Measurements from ENCODE around the gene POU3F3.

The POU3F3 gene

GRCh38 chr2:104859766-104860450 lies 6.0 kb downstream of the POU3F3 start:
- no peak for FAIRE-seq
- DNase-seq (ENCODE audit: insufficient read length, low spot score) = no peak

GRCh38 chr2:104860451-104860790 lies 6.5 kb downstream of the POU3F3 start:
- DNase-seq (ENCODE audit: insufficient read length, low spot score) (no peak), FAIRE-seq (no peak)

DNA sequence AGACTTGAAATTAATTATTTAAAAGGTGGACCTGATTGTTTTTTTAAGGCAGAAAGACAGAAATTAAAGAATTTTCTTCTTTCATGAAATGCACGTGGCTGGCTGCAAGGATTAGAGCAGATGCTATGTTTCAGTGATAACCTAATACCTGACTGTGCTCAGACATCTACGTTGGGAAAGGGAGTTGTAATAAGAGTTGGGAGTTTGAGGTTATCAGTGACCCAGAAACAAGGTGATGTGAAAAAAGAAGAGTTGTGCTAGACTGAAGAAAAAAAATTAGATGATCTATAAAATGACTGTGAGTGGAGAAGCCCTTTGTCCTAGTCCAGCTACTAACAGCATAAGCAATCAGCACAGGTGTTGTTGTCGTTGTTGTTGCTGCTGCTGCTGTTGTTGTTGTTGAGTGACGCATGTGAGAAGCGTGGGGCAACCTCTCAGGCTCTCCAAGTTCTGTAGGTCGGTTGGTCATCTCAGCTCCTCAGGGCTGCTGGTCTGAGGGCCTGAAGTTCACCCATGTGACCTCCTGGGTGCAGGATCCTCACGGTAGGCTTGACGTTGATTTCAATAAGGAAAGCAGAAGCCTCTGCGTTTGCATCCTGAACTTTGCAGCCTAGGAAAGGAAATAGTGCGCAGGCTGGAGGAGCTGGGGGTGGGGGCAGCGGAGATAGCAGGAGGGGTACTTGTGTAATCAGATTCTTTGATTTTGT lies 7.6 kb downstream of the POU3F3 start:
- FAIRE-seq = no peak
- DNase-seq (ENCODE audit: insufficient read length, low spot score) = no peak

GRCh38 chr2:104862058-104862941 lies 8.4 kb downstream of the POU3F3 start:
- DNase-seq (ENCODE audit: insufficient read length, low spot score) (no peak), FAIRE-seq (no peak)

DNA sequence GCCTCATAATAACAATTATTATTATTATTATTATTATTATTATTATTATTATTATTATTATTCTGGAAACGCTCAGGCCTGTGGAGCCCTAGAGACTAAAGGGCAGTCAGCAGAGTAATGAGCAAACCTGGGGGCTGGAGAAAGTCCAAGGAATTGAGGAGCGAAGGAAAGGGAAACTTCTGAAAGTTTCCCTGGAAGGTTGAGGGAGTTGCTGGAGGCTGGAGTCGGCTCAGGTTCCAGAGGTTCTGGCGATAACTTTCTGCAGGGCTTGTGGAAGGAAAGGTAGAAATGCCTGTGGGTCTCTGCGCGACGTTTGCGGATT lies 9.2 kb downstream of the POU3F3 start:
- DNase-seq (ENCODE audit: insufficient read length, low spot score) (no peak), FAIRE-seq (no peak)

DNA sequence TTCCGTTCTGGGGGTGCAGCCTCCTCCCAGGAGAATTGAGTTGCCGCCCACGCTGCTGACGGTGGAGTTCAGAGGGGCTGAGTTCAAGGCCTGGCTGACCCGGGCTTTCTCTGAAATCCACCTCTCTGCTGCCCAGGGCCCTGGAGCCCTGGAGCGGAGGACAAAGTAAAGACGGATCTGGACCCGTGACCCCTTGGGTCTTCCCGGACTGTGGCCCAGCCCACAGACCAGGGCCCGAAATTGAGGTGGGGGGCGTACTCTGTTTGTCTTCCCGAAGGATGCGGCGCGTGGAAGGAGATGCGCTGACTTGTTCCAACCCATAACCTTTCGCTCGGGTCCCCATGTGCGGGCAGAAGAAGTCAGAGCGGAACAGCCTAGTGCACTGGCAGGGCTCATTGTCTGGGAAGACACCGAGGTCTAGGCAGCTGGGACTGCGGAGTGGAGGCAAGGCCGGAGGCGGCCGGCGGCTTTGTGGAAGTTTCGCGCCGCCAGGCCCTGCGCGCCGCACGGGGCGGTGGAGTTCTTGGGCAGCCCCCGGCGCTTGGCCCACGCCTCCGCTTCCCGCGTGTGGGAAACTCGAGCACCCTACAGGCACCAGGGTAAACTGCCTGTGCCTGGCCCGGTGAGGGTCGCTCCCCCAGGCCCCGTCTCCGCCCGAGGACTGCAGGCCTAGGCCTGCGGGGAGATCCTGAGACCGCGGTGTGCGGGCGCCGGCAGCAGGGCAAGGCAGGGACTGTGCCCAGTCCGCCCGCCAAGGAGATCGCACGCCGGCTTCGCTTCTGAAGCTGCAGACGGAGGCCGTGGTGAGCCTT lies 9.8 kb downstream of the POU3F3 start:
- DNase-seq (ENCODE audit: insufficient read length, low spot score) (no peak), FAIRE-seq (no peak)

DNA sequence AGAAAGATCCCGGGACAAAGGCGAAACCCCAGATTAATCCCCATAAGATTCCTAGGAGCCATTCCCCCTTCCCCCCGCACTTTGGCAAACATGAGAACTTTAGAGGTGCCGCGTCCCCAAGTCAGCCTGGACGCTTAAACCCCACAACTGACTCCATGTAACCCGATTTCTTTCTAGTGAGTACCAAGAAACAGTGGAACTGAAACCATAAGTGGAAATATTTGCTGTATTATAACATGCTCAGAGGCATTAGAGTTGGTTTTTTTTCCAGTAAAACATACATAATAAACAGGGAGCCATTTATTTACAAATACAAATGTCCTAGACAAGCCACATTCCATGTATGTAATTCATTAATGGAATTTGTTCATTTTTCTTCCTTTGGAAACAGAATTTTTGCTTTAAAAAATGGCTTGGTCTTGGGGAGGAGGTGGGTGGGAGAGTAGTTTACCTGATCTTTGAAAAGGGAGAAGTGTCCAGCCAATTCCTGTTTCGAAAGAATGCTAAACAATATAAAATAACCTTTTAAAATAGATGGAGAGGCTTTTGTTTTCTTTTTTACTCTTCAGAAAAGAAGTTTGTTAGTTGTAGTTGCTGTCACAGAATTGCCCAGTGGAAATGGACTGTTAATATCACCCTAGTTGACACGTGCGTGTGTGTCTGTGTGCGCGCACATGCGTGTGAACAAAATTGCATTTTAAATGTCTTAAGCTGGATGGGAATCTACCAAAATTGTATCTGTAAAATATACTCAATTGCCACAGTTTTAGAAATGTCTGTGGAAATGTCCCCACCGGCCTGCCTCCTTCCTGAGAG lies 10.6 kb downstream of the POU3F3 start:
- DNase-seq (ENCODE audit: insufficient read length, low spot score) (no peak), FAIRE-seq (no peak)

DNA sequence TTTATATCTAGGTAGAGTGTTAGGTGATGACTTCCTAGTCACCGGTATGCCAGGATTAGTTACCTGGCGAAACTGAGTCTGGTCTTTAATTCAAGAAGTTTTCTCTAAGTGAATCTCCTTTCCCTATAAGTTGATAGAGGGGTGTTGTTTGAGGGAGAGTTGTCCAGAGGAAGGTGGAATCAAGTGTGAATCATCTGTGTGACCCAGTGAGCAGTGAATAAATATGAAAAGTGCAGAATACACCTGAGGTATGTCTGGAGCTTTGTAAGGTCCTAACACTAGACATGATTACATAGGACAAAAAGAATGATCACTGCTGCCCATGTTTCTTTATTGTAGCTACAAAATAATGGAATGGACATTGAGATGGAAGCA lies 11.2 kb downstream of the POU3F3 start:
- FAIRE-seq = no peak
- DNase-seq (ENCODE audit: insufficient read length, low spot score) = no peak

DNA sequence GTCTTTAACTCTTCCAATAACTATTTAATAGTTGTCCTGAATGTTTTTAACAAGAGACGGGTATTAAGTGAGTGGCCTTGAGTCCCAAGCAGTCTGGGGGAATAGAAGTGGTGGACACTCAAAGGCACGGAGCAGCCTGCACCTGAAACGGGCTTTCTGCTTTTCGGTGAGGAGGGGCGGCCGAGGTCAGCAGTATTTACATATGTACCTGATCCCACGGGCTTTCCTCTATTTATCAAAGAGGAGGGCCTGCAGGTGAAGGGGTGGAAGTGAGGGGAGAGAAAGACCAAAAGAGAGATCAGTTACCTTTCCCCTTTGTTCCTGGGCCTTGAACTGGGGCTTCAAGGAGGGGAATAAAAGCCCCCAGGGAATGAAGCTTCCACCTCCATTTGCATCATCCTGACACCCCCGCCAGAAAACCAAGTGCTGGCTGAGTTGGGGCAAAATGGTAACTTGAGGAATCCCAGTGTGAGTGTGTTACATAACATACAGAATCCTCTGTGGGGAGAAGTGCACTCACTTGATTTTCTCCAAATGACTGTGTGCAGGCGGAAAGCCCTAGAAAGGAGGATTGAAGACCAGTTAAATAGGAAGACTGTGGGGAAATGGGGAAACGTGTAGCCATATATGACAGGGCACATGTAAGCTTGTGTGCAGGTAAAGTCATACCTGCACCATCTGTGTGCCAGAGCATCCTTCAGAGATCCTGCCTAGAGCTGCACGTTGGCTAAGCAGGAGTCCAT lies 12.4 kb downstream of the POU3F3 start:
- DNase-seq (ENCODE audit: insufficient read length, low spot score) (no peak), FAIRE-seq (no peak)

DNA sequence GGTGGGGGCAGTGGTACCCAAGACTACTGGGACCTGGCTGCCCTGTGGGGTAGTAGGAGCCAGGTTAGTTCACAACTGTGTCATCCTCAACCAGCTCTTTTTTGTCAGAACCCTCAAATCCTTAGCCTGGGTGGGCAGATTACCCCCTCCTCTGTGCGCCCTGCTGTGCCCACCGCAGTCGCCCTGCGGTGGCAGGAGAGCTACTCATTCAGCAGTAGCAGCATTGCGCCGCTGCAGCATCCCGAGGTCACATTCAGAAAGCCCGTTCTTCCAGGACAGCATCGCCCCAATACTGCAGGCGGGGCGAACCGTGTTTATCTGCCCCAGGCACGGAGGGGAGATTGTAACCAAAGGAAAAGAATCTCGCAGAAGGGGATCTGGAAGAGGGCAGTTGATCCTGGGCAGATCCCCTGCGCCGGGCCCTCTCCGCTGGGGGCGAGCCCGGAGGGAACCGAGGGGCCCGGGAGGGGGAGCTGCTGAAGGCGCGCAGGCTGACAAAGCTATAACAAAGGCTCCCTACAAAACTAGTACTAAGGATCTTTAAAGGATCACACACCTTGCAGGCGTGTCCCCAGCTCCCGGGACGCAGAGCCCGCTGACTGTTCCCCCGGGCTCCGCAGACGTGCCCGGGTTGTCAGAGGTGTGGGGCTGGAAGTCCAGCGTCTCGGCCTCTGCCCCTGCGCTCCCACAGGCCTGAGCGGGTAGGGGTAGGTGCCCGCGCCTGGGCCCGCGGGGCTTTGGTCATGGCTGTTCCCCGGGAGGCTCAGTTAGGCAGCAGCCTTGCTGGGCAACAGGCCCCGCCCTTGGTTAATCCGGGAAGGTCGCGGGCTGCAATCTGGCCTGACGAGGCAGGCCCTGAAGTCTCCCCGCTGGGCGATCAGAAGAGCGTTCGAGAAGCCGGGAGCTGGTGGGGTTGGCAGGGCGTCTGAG lies 13.2 kb downstream of the POU3F3 start:
- FAIRE-seq (no peak), DNase-seq (ENCODE audit: insufficient read length, low spot score) (no peak)

- FAIRE-seq = no peak
- no peak for DNase-seq (ENCODE audit: insufficient read length, low spot score)
Observed at GRCh38 chr2:104867813-104868504, 14.0 kb downstream of the POU3F3 start.

DNA sequence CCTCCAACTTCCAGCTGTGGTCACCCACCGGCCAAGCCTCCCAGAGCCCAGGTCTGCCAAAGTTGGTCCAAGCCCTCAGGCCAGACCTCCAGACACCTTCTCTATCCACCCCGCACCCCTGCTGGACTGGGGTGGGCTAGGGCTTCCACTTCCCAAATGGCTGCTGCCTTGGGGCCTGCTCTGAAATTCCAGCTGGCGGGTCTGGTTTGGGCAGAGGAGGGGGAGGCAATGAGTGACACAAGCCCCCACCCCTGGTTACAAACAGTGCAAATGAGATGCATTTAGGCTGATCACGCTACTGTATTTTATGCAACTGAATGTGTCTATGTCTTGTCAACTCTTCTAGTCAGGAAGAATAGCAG lies 14.6 kb downstream of the POU3F3 start:
- FAIRE-seq = no peak
- no peak for DNase-seq (ENCODE audit: insufficient read length, low spot score)

DNA sequence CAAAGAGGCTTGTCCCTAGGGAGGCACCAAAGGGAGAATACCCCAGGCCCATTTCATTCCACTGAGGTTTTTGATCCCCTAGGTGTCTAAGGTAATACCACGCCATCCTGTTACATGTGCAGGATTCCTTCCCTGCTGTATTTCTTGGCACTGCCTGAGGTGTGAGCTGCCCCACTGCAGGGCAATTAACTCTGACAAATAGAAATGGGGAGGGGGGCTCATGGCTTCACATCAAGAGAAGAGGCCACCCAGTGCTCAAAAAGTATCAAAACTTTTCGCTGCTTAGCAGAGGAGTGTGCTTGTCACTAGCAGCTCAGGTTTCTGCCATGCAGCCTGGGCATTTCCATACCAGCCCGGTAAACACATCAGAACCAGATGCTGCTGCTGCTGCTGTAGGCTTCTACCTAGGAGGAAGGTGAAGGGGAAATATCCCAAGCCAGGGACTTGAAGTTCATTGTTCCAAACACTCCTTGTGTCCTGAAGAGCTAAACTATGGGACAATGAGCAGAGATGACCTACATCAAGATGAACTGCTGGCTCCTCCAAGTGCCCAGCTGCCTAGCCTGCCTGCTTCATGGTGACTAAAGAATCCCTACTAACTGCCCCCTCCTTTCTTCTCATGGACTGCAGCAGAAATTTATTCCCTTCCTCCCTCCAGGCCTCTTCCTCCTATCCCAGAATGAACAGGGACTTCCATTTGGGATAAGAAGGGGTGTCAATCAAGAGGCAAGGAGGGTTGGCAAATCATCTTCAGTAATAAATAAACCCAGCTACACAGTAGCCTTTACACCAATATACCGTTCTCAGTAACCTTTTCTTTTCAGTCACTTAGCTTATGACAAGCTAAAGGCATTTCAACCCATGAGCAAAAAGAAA lies 16.4 kb downstream of the POU3F3 start:
- DNase-seq (ENCODE audit: insufficient read length, low spot score) (no peak), FAIRE-seq (no peak)

GRCh38 chr2:104871649-104871971 lies 17.7 kb downstream of the POU3F3 start:
- FAIRE-seq = no peak
- no peak for DNase-seq (ENCODE audit: insufficient read length, low spot score)

DNA sequence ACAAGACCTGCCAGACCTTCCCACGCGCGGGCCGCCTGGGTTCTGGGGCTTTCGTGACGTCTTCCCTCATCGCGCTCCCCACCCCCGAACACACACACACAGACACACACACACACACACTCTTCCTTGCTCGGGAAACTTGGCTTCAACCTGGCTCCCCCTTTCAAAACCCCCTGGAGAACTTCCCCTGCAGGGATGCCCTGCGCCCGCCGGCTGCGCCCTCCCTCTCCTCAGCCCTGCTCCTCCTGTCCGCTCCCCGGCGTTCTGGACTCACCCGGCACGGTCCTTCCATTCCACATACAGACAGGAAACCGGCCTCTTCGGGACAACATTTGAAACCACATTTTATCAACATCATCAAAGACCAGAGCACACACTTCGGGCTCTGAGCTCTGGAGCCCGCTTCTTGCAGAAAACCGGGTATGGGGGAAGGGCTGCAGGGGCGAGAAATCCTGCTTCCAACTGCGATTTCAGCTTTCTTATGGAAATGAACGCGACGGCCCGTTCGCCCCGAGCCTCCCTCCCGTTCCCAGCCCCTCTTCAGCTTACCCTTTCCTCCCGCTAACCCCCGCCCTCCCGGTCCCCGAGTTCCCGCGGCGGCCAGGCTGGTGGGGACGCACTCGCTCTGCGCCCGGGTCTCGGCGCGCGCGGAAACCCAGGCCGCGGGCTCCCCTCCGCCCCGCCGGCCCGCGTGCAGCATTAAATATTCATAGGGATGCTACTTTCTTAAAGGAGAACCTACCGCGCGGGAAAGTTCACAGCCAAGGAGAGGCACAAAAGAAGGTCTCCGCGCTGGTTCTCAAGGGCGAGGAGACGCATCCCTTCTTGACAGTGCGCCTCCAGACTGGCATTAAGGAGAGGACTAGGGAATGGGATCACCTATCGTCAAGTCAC lies 18.3 kb downstream of the POU3F3 start:
- DNase-seq (ENCODE audit: insufficient read length, low spot score) (no peak), FAIRE-seq (no peak)

Measured in GM19239 (cell line).